PC-9 (cell line): ENCODE data around the gene SLC6A19.

Experiments used
- EZH2 ChIP-seq: fragments of 200-600 bp; sonication (generic); IDR thresholded peaks from 2 replicates; pipeline ENCODE4 v1.8.0; 2017; ENCODE audit warnings: antibody characterized with exemption, low read depth
- TF ChIP-seq, protein P1 (sequence below): fragments of 200-600 bp; sonication (generic); conservative IDR thresholded peaks from 2 replicates; pipeline ENCODE4 v1.6.1; 2017; ENCODE audit warnings: mixed run types, antibody characterized with exemption, mild to moderate bottlenecking, moderate library complexity

DNA sequence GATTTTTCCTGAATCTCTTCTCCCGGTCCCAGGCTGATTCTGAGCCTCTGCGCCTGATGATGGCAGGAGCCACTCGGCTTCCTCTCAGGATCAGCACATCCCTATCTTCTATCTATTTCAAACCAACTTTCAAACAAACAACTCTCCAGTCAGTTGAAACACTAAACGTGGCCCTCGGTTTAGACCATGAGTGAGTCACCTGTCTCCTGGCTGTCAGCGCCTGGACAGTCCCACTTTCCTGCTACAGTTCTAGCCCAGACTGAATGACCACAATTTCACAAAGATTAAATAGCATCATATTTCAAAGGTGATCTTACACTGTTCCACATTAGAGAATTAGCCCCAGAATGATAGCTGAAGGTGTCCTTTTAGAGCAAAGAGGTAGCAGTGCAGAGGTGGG is 6.2 kb downstream of the SLC6A19 start:
- TF ChIP-seq, protein P1, sequence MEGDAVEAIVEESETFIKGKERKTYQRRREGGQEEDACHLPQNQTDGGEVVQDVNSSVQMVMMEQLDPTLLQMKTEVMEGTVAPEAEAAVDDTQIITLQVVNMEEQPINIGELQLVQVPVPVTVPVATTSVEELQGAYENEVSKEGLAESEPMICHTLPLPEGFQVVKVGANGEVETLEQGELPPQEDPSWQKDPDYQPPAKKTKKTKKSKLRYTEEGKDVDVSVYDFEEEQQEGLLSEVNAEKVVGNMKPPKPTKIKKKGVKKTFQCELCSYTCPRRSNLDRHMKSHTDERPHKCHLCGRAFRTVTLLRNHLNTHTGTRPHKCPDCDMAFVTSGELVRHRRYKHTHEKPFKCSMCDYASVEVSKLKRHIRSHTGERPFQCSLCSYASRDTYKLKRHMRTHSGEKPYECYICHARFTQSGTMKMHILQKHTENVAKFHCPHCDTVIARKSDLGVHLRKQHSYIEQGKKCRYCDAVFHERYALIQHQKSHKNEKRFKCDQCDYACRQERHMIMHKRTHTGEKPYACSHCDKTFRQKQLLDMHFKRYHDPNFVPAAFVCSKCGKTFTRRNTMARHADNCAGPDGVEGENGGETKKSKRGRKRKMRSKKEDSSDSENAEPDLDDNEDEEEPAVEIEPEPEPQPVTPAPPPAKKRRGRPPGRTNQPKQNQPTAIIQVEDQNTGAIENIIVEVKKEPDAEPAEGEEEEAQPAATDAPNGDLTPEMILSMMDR = no peak
- no peak for TF ChIP-seq EZH2
